ENCODE results near the gene PIBF1. TPM values are rescaled to one million over a fixed set of nuclear protein-coding genes. Genes with fewer than 3 reads are reported as not detected.

Gene PIBF1
- total RNA-seq, 1 donor from 2014 or later: 44.8 TPM

GRCh38 chr13:72998012-72998411 lies 216.1 kb downstream of the PIBF1 start:
- Mint-ChIP-seq H3K27me3 (ENCODE audit: insufficient read depth, low read depth) (peaks cover 5% of the 10 kb centered on the region), H3K27ac (no peak overlapping the region), H3K4me1 (no peaks in the 10 kb centered on the region), H3K36me3 (peaks cover 6% of the 10 kb centered on the region), H3K9me3 (no peaks in the 10 kb centered on the region), H3K4me3 (no peak overlapping the region)
- H3K4me2 ChIP-seq: no peak overlapping the region
- no peaks in the 10 kb centered on the region for H3K9me3 ChIP-seq (ENCODE audit: low read depth)
- no peaks in the 10 kb centered on the region for H3K79me2 ChIP-seq (ENCODE audit: low read depth)
- H3K4me1 ChIP-seq: no peaks in the 10 kb centered on the region
- H3K9ac ChIP-seq: no peak overlapping the region
- no peaks in the 10 kb centered on the region for H3K36me3 ChIP-seq
- no peak overlapping the region for H3K27ac ChIP-seq
- TF ChIP-seq EZH2phosphoT487 (IDR thresholded peaks at IDR 0.05) (no peak), EZH2 (IDR thresholded peaks at IDR 0.05) (no peak)
- TF ChIP-seq, protein P1, sequence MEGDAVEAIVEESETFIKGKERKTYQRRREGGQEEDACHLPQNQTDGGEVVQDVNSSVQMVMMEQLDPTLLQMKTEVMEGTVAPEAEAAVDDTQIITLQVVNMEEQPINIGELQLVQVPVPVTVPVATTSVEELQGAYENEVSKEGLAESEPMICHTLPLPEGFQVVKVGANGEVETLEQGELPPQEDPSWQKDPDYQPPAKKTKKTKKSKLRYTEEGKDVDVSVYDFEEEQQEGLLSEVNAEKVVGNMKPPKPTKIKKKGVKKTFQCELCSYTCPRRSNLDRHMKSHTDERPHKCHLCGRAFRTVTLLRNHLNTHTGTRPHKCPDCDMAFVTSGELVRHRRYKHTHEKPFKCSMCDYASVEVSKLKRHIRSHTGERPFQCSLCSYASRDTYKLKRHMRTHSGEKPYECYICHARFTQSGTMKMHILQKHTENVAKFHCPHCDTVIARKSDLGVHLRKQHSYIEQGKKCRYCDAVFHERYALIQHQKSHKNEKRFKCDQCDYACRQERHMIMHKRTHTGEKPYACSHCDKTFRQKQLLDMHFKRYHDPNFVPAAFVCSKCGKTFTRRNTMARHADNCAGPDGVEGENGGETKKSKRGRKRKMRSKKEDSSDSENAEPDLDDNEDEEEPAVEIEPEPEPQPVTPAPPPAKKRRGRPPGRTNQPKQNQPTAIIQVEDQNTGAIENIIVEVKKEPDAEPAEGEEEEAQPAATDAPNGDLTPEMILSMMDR (IDR thresholded peaks at IDR 0.05): no peak
- no peak overlapping the region for H2AFZ ChIP-seq (replicated peaks)
- H4K20me1 ChIP-seq (ENCODE audit: low read depth): no peaks in the 10 kb centered on the region
- H3F3A ChIP-seq (ENCODE audit: low read depth): no peaks in the 10 kb centered on the region
- H3K27me3 ChIP-seq: no peaks in the 10 kb centered on the region
- no peak for DNase-seq (ENCODE audit: low spot score)
- no peak overlapping the region for H3K4me3 ChIP-seq

DNA sequence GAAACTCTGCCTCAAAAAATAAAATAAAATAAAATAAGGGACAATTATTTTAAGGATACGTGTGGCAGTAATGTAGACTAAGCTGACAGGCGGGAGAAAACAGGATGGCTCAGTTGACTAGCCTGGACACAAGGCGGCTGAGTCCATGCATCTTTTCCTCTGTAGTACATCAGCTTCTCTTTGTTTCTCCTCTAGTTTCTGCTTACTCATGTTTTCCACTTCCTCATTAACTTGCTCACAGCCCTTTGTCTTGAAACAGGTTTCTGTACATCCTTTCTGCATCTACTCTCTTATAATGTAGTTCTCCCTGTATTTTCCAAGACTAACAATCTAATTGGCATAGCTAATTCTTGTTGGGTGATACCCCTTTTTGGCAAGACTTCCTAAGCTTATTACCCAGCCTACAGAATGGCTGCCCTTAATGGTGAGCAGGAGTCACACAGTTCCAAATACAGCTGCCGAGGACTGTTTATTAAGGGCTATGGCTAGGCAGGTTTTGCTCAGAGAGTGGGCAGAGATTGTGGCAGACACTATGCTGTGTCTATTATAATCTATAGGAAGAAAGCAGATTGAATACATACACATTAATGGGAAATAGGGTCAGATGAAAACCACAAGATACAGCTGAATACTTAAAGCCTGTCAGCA lies 218.2 kb downstream of the PIBF1 start:
- Histone ChIP-seq H3K9ac (no peak overlapping the region), H3K79me2 (ENCODE audit: low read depth) (no peaks in the 10 kb centered on the region), H3K36me3 (no peaks in the 10 kb centered on the region), H3K4me3 (no peak overlapping the region), H3K4me2 (no peak overlapping the region), H3F3A (ENCODE audit: low read depth) (no peaks in the 10 kb centered on the region), H3K27ac (no peak overlapping the region), H3K27me3 (no peaks in the 10 kb centered on the region), H2AFZ (replicated peaks) (no peak overlapping the region), H3K4me1 (no peaks in the 10 kb centered on the region), H3K9me3 (ENCODE audit: low read depth) (no peaks in the 10 kb centered on the region), H4K20me1 (ENCODE audit: low read depth) (no peaks in the 10 kb centered on the region)
- Mint-ChIP-seq H3K36me3 (peaks cover 7% of the 10 kb centered on the region), H3K9me3 (no peaks in the 10 kb centered on the region), H3K27me3 (ENCODE audit: insufficient read depth, low read depth) (peaks cover 5% of the 10 kb centered on the region), H3K4me1 (no peaks in the 10 kb centered on the region), H3K4me3 (no peak overlapping the region), H3K27ac (no peak overlapping the region)
- TF ChIP-seq EZH2phosphoT487 (IDR thresholded peaks at IDR 0.05): no peak
- TF ChIP-seq EZH2 (IDR thresholded peaks at IDR 0.05): no peak
- TF ChIP-seq, protein P1 (IDR thresholded peaks at IDR 0.05): no peak
- no peak for DNase-seq (ENCODE audit: low spot score)

- no peaks in the 10 kb centered on the region for H3K4me1 ChIP-seq
- no peaks in the 10 kb centered on the region for H4K20me1 ChIP-seq (ENCODE audit: low read depth)
- no peak overlapping the region for H3K9ac ChIP-seq
- H3F3A ChIP-seq (ENCODE audit: low read depth): no peaks in the 10 kb centered on the region
- H3K9me3 ChIP-seq (ENCODE audit: low read depth): no peaks in the 10 kb centered on the region
- no peak for DNase-seq (ENCODE audit: low spot score)
- Mint-ChIP-seq H3K4me1 (no peaks in the 10 kb centered on the region), H3K4me3 (no peak overlapping the region), H3K27me3 (ENCODE audit: insufficient read depth, low read depth) (peaks cover 2% of the 10 kb centered on the region), H3K36me3 (peaks cover 7% of the 10 kb centered on the region), H3K9me3 (no peaks in the 10 kb centered on the region), H3K27ac (no peak overlapping the region)
- no peak overlapping the region for H3K27ac ChIP-seq
- H3K79me2 ChIP-seq (ENCODE audit: low read depth): no peaks in the 10 kb centered on the region
- no peaks in the 10 kb centered on the region for H3K36me3 ChIP-seq
- H3K4me2 ChIP-seq: no peak overlapping the region
- TF ChIP-seq EZH2phosphoT487 (IDR thresholded peaks at IDR 0.05) (no peak), EZH2 (IDR thresholded peaks at IDR 0.05) (no peak)
- TF ChIP-seq, protein P1 (IDR thresholded peaks at IDR 0.05): no peak
- no peak overlapping the region for H2AFZ ChIP-seq (replicated peaks)
- no peaks in the 10 kb centered on the region for H3K27me3 ChIP-seq
- H3K4me3 ChIP-seq: no peak overlapping the region
Observed at GRCh38 chr13:73001971-73002370, 220.0 kb downstream of the PIBF1 start.
